GM19452 (cell line): ENCODE results near the gene FRRS1.
"Not testable (repeated sequence)": the region's sequence is repeated elsewhere in the genome, so short reads cannot be mapped to it uniquely, and the experiment has no call there.

Experiments
- ATAC-seq: cut with Tn5 transposase; IDR thresholded peaks from one replicate; pipeline ENCODE4 v1.9.1; 2021; ENCODE audit not compliant: unreplicated experiment

FRRS1 gene

DNA sequence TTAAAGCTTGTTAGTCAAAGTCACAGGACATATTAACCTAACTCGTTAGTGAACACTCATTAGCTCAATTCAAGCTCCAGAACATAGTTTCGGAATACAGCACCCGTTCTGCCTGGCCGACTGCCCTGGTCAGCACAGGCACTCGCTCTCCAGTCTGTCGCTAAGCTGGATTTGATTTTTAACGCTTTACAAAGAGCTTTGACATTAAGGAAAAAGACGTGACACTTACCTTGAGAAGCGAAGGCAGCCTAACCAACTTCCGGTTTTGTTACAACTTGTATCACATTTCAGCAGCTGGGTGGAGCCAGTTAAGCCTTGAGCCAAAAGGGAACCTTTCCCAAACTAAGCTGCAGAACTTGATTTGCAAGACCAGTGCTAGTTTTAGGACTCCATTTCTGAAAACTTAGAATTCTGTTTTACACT, at the start of gene FRRS1:
Gene FRRS1, minus strand, starts transcription at position 258 of the 423 bp plus-strand sequence. CDS start 17,867 bp downstream, outside the sequence.
- ATAC-seq, result peak; percentile 90

DNA sequence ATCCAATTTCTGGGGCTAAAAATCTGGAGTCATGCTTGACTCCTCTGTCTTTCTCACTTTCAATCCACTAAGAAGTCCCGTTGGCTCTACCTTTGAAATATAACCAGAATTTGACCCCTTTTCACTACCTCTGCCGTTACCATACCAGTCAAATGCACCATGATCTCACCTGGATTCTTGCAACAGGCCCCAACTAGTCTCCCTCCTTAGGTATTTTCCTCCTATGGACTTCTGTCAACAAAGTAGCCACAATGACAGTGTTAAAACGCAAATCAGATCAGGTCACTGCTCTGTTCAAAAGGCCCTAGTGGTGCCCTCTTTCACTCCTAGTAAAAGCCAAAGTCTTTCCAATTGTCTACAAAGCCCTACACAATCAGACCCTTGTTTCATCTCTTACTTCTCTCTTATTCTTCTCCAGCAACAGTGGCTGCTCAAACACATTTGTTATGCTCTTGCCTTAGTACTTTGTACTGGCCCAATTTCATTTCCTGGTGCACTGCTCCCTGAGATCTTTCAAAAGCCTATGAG, 48.0 kb upstream of the FRRS1 start:
- no peak for ATAC-seq

GRCh38 chr1:99811747-99812146, 45.3 kb upstream of the FRRS1 start:
- ATAC-seq, result no peak

DNA sequence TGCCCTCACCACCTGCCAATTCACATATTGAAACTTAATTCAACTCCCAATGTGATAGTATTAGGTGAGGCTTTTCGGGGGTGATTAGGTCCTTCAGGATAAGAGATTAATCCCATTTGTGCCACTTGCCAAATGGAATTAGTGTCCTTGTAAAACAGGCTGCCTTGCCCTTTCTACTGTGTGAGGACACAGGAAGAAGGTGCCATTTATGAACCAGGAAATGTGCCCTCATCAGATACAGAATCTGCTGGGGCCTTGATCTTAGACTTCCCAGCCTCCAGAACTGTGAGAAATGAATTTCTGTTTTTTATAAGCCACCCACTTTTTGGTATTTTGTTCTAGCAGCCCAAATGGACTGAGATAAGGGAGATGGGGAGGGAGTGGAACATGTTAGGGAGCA, 44.6 kb upstream of the FRRS1 start:
- no peak for ATAC-seq

GRCh38 chr1:99808391-99809115, 42.1 kb upstream of the FRRS1 start:
- peak; percentile 95 for ATAC-seq

DNA sequence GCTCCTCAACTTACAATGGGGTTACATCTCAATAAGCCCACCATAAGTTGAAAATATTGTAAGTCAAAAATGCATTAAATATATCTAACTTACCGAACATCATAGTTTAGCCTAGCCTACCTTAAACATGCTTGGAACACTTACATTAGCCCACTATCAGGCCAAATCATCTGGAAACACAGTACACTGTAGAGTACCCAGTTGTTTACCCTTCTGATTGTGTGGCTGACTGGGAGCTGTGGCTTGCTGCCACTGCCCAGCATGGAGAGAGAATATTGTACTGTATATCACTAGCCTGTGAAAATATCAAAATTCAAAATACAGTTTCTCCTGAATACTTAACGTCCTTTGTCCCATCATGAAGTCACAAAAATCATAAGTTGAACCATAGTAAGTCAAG, 40.4 kb upstream of the FRRS1 start:
- ATAC-seq, result no peak

DNA sequence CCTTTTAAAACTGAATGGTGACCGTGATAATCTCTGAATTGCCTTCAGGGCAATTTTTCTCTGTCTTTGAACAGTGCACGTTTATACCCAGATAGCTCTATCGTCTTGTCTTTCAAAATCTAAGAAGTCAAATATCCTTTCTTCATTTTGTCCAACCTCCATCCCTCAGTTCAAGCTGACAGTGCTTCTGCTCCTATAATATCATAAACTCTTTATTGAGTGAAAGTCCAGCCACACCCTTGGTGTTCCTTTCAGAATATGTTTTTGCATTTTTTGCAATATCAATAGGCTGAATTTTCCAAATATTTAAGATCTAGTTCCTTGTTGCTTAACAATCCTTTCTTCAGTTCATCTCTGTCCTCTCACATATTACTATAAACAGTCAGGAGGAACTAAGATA, 35.1 kb upstream of the FRRS1 start:
- ATAC-seq, result no peak

DNA sequence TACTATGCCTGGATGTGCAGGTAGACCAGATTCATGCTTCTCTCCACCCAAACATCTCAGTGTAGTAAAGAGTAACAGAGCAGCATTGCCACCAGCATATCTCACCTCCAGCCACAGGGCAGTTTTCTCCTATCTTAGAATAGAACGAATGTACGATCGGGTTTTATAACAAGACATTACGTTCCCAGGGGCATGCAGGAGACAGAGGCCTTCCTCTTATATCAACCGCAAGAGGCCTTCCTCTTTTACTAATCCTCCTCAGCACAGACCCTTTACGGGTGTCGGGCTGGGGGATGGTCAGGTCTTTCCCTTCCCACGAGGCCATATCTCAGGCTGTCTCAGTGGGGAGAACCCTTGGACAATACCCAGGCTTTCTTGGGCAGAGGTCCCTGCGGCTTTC, 27.4 kb upstream of the FRRS1 start:
- ATAC-seq, result not testable (repeated sequence)

DNA sequence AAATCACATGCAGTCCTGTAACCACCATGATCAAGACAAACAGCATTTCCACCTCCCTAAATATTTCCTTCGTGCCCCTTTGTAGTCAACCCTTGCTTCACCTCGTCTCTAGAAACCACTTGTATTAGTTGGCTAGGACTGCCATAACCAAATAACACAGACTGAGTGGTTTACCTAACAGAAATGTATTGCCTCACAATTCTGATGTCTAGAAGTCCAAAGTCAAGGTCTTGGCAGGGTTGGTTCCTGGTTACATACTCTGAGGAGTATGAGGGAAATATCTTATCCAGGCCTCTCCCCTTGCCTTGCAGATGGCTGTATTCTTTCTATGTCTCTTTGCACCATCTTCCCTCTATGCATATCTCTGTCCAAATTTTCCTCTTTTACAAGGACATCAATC, 23.3 kb upstream of the FRRS1 start:
- ATAC-seq, result no peak

DNA sequence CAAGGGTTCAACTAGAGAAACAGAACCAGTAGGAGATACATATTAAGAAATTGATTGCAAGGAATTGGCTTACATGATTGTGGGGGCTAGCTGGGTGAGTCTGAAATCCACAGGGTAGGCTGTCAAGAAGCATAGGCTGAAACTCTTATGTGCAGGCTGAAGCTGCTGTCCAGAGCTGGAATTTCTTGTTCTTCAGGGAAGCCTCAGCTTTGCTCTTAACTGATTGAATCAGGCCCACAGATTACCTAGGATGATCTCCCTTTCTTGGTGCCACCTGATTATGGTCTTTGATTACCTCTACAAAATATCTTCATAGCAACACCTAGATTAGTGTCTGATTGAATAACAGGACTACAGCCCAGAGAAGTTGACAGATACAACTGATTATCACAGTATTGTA, 22.5 kb upstream of the FRRS1 start:
- no peak for ATAC-seq

DNA sequence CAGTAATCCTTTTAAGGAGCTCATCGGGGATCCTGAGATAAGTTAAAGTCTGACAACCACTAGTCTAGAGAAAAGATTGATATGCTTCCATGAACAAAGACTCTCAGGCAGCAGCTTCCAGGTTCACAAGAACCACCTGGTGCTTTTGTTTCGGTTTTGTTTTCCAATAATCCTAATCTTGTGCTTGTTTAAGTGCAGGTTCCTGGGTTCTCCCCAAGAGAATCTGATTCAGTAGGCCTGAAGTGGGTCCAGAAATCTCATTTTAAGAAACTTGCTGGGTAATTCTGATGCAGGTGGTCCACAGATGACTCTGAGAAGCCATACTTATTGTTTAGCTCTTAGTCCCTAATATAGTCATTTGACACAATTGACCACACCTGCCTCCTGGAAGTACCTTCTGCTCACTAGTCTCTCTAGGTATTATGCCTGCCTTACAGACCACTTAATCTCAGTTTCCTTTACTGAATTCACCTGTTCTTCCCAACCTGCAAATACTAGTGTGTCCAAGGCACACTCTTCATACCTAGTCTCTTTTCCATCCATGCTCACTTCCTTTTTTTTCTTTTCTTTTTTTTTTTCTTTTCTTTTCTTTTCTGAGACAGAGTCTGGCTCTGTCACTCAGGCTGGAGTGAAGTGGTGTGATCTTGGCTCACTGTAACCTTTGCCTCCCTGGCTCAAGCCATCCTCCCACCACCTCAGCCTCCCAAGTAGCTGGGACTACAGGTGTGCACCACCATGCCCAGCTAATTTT, 20.5 kb upstream of the FRRS1 start:
- peak; percentile 69 for ATAC-seq

- peak; percentile 37 for ATAC-seq
Measured at GRCh38 chr1:99784809-99785255, 18.4 kb upstream of the FRRS1 start.

DNA sequence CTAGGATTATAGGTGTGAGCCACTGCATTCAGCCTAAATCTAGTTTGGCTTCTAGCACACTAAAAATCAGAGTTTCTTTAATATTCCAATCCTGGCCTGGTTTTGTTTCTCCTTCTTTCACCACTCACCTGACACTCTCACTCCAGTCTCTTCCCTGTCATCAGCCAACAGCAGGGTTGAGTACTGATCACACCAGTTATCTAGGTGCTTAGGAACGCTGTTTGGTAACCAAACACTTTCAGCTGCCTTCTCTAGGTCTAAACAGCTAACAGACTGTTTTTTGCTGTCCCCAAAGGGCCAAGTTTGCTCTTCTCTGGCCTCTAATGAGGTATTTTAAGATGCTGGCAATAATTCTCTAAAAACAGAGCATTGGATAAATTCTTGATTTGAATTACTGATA, 17.7 kb upstream of the FRRS1 start:
- peak; percentile 36 for ATAC-seq

- ATAC-seq, result no peak
Measured at GRCh38 chr1:99782920-99783319, 16.5 kb upstream of the FRRS1 start.

- no peak for ATAC-seq
Measured at GRCh38 chr1:99782397-99782796, 16.0 kb upstream of the FRRS1 start.

DNA sequence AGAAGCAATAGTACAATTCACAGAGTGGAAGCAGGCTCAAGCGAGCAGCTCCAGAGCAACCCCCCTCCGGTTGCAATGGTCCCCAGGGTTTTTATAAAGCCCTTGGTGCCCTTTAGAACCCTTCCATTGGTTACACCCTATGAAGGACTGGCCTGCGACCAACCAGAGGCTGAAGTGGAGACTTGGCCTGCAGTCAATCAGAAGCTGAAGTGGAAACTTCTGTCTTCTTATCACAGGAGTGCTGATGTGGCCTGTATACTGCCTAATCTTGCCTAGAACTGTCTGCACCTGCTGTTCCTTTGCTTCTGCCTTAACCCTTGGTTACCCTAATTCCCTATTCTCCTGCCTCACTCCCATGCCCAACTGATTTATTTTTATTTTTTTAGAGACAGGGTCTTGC, 15.4 kb upstream of the FRRS1 start:
- no peak for ATAC-seq

- no peak for ATAC-seq
Measured at GRCh38 chr1:99777752-99778151, 11.3 kb upstream of the FRRS1 start.

DNA sequence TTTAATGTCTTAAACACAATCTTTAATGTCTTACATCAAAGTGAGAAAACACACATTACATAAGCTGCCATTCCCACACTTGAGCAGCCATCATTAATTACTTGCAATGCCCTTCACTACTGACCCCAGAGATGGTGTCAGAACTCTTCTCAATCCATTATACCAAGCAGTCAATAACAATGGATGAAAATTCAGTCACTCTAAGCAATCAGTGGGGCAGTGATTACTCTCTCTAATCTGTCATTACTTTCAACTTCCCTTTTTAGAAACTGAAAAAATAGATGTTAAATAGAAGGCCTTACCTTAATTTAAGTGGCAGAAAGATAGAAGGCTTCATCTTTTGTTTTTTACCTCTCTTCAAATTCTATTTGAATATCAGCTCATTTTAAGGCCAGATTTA, 9.7 kb upstream of the FRRS1 start:
- no peak for ATAC-seq

DNA sequence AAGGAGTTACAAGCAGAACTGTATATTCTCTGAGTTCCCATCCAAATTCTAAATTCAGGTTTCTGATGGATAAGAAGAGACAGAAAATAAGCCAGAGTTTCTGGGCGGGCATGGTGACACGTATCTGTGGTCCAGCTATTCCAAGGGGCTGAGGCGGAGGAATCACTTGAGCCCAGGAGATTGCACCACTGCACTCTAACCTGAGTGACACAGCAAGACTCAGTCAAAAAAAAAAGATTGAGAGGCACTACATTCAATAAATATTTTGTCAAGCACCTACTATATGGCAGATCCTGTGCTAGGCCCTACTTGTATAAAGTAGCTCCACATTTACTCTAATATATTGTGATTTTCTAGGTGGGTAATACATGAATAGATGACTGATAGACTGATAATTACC, 6.4 kb upstream of the FRRS1 start:
- ATAC-seq, result no peak

DNA sequence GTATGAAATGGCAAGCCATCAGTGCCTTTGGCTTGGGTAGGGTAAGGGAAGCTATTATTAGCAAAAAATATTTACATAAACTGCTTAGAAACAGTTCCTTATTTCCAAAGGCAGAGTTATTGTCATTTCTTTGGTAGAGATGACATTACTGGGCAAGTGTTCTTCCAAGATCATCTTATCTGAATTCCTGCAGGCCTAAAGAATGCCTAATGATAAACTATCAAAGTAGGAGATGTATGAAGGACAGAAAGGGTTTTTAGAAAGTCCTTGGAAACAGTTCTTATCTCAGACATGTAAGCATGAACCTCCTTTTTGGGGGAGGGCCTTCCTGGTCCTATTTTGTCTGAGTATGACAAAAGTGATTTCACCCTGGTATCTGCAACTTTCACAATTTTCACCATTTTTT, 5.1 kb upstream of the FRRS1 start:
- ATAC-seq, result no peak

GRCh38 chr1:99768524-99769245, 2.2 kb upstream of the FRRS1 start:
- ATAC-seq, result no peak

GRCh38 chr1:99768104-99768503, 1.7 kb upstream of the FRRS1 start:
- no peak for ATAC-seq
